ENCODE results near the gene PUS3. TPM values are rescaled to one million over a fixed set of nuclear protein-coding genes. Genes with fewer than 3 reads are reported as not detected.

The PUS3 gene, protein sequence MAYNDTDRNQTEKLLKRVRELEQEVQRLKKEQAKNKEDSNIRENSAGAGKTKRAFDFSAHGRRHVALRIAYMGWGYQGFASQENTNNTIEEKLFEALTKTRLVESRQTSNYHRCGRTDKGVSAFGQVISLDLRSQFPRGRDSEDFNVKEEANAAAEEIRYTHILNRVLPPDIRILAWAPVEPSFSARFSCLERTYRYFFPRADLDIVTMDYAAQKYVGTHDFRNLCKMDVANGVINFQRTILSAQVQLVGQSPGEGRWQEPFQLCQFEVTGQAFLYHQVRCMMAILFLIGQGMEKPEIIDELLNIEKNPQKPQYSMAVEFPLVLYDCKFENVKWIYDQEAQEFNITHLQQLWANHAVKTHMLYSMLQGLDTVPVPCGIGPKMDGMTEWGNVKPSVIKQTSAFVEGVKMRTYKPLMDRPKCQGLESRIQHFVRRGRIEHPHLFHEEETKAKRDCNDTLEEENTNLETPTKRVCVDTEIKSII
- total RNA-seq (2022; extraction: Qiagen RNA extraction; ENCODE audit: low read depth), result 5.7 to 17.5 TPM (median 8.3 TPM) in 5 replicates

GRCh38 chr11:125902927-125903710, at the start of gene PUS3:
Gene PUS3 (minus strand): TSS chr11:125903206. CDS start chr11:125896284, 6,922 bp downstream.

GRCh38 chr11:125945797-125946520, 43.0 kb upstream of the PUS3 start, which contains the start of gene VSIG10L2:
Gene VSIG10L2 (plus strand): TSS chr11:125946044. CDS start chr11:125946056, 12 bp downstream.

GRCh38 chr11:125903711-125904659, 979 bp upstream of the PUS3 start, which contains the start of gene DDX25:
Gene DDX25 (plus strand): TSS chr11:125904508. CDS start chr11:125904518, 10 bp downstream.

DNA sequence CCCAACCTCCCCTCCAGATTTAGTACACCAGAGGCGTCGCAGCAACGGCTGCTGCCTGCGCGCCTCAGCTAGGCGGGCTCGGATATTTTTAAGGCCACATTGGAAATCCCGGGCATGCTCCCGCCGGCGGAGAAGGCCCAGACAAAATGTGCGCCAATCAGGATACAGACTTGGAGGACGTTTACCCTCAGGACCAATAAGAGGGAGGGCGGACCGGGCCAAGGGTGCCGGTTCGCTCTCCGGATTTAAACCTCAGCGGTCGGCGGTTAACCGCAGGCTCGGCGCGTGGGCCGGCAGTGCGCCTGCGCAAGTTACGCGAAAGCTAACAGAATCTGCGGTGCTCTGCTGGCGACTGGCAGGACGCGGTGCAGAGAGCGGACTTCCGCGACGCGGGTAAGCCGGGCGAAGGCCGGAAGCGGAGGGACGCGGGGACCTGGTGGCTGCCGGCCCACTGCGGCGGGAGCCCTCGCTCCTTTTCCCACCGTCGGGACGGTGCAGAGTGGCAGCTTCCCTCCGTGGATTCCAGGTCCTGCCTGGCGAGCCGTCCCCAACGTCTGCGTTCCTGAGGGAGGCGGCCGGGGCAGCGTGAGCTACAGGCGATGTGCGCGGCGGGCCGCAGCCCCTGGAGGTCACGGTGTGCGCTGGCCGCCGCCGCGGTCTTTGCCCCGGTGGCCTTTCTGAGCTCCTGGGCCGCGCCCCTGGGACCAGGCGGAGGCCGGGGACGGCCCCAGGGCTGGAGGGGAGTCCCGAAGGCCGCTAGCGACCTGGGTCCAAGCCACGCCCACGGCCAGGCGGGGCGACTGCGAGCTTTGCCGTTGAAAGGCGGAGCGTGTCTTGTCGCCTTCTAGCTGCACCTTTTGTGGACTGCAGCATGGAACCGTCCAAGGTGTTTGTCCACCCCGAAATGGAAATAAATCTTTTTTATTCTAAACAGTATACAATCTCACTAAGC, 15.4 kb downstream of the PUS3 start, which contains the start of gene HYLS1:
Gene HYLS1 (plus strand): TSS at position 296 of the 952 bp plus-strand sequence. CDS start 11,701 bp downstream, outside the sequence.

Other genes starting within 250 kb of the PUS3 start
- not detected in 5 replicates for gene ACRV1, start 222.4 kb downstream of the PUS3 start, total RNA-seq (2022; extraction: Qiagen RNA extraction; ENCODE audit: low read depth)
- not detected in 5 replicates for gene PATE1, start 156.9 kb downstream of the PUS3 start, total RNA-seq (2022; extraction: Qiagen RNA extraction; ENCODE audit: low read depth)
- 0.41 TPM in 1 of 5 replicates, not detected in the others for gene PATE2, start 124.4 kb downstream of the PUS3 start, total RNA-seq (2022; extraction: Qiagen RNA extraction; ENCODE audit: low read depth)
- gene PATE3, start 115.1 kb downstream of the PUS3 start, total RNA-seq (2022; extraction: Qiagen RNA extraction; ENCODE audit: low read depth), result not detected in 5 replicates
- gene PATE4, start 69.9 kb downstream of the PUS3 start, total RNA-seq (2022; extraction: Qiagen RNA extraction; ENCODE audit: low read depth), result not detected in 5 replicates
- gene HYLS1, start 15.5 kb downstream of the PUS3 start, total RNA-seq (2022; extraction: Qiagen RNA extraction; ENCODE audit: low read depth), result 11.3 to 16.8 TPM (median 13.2 TPM) in 5 replicates
- 0.17 TPM in 1 of 5 replicates, not detected in the others for gene DDX25, start 1.3 kb upstream of the PUS3 start, total RNA-seq (2022; extraction: Qiagen RNA extraction; ENCODE audit: low read depth)
- not detected in 5 replicates for gene VSIG10L2, start 42.8 kb upstream of the PUS3 start, total RNA-seq (2022; extraction: Qiagen RNA extraction; ENCODE audit: low read depth)
- 1.4 to 3.6 TPM (median 2.5 TPM) in 5 replicates for gene CDON, start 159.7 kb upstream of the PUS3 start, total RNA-seq (2022; extraction: Qiagen RNA extraction; ENCODE audit: low read depth)